SJCRH30 (cell line): ENCODE data around the gene KLHL20. TPM values are rescaled to one million over a fixed set of nuclear protein-coding genes. Genes with fewer than 3 reads are reported as not detected.

Source experiments
- total RNA-seq: library from RNA; depleted of rRNA; stranded (reverse); fragments of >200 nt; shearing (Covaris generic); gene quantifications from 2 replicates; pipeline ENCODE4 v1.2.3, GENCODE V29; 2014; rRNA removed

Gene KLHL20
- total RNA-seq, 1 experiment from 2014 or later, result 14.1 TPM

Other genes with a start within 250 kb of the KLHL20 start
- gene PRDX6, start 237.6 kb upstream of the KLHL20 start, total RNA-seq, result 259 and 265 TPM in 2 replicates
- gene SLC9C2, start 111.9 kb upstream of the KLHL20 start, total RNA-seq, result not detected in 2 replicates
- not detected in 2 replicates for gene TEX50, start 79.6 kb upstream of the KLHL20 start, total RNA-seq
- gene ANKRD45, start 45.1 kb upstream of the KLHL20 start, total RNA-seq, result not detected in 2 replicates
- 29.4 and 29.7 TPM in 2 replicates for gene DARS2, start 109.7 kb downstream of the KLHL20 start, total RNA-seq
- 37.4 and 38.3 TPM in 2 replicates for gene CENPL, start 109.9 kb downstream of the KLHL20 start, total RNA-seq
- gene GAS5, start 153.0 kb downstream of the KLHL20 start, total RNA-seq, result 462 and 540 TPM in 2 replicates
- gene ZBTB37, start 153.4 kb downstream of the KLHL20 start, total RNA-seq, result 5.2 and 5.4 TPM in 2 replicates
- gene SERPINC1, start 202.3 kb downstream of the KLHL20 start, total RNA-seq, result 0.22 and 1.6 TPM in 2 replicates